Measurements from ENCODE around the gene STXBP4.
A peak's percentile ranks its signal among the peaks of the same experiment; 100 is the strongest.

The STXBP4 gene

GRCh38 chr17:54947396-54947795 is 21.2 kb upstream of the STXBP4 start:
- TF ChIP-seq CTCF (IDR thresholded peaks at IDR 0.05) (no peak), ZFX (IDR thresholded peaks at IDR 0.05; ENCODE audit: borderline replicate concordance) (no peak)

GRCh38 chr17:54948380-54948779 is 20.2 kb upstream of the STXBP4 start:
- no peak for TF ChIP-seq ZFX (IDR thresholded peaks at IDR 0.05; ENCODE audit: borderline replicate concordance)
- TF ChIP-seq CTCF (IDR thresholded peaks at IDR 0.05): no peak
- no peak overlapping the region for H3K27ac ChIP-seq

More at GRCh38 chr17:54947396-54947795, 21.2 kb upstream of the STXBP4 start:
- no peak overlapping the region for H3K27ac ChIP-seq

GRCh38 chr17:54950116-54950515 is 18.4 kb upstream of the STXBP4 start:
- no peak for TF ChIP-seq CTCF (IDR thresholded peaks at IDR 0.05)
- no peak for TF ChIP-seq ZFX (IDR thresholded peaks at IDR 0.05; ENCODE audit: borderline replicate concordance)
- no peak overlapping the region for H3K27ac ChIP-seq

- TF ChIP-seq CTCF (IDR thresholded peaks at IDR 0.05) (no peak), ZFX (IDR thresholded peaks at IDR 0.05; ENCODE audit: borderline replicate concordance) (no peak)
- H3K27ac ChIP-seq: no peak overlapping the region
Measured at GRCh38 chr17:54951286-54951685, 17.3 kb upstream of the STXBP4 start.

GRCh38 chr17:54956791-54957190 is 11.8 kb upstream of the STXBP4 start:
- H3K27ac ChIP-seq: no peak overlapping the region
- TF ChIP-seq CTCF (IDR thresholded peaks at IDR 0.05): no peak
- no peak for TF ChIP-seq ZFX (IDR thresholded peaks at IDR 0.05; ENCODE audit: borderline replicate concordance)

- no peak for TF ChIP-seq ZFX (IDR thresholded peaks at IDR 0.05; ENCODE audit: borderline replicate concordance)
- TF ChIP-seq CTCF (IDR thresholded peaks at IDR 0.05): peak; percentile 49
- H3K27ac ChIP-seq: peak overlapping the region; percentile 75
Measured at GRCh38 chr17:54967621-54968261, 824 bp upstream of the STXBP4 start.

GRCh38 chr17:54968988-54969332 is 395 bp downstream of the STXBP4 start:
- H3K27ac ChIP-seq: peak overlapping the region; percentile 75
- TF ChIP-seq CTCF (IDR thresholded peaks at IDR 0.05) (no peak), ZFX (IDR thresholded peaks at IDR 0.05; ENCODE audit: borderline replicate concordance) (no peak)
